GM12892 (cell line): ENCODE results near the gene STX18.

Experiments used
- POLR2A ChIP-seq: IDR thresholded peaks from 2 replicates; pipeline ENCODE4 v1.6.1; 2011; ENCODE audit warnings: low read depth, low read length, control low read depth
- POLR2AphosphoS5 ChIP-seq: IDR thresholded peaks from 2 replicates; pipeline ENCODE4 v1.6.1; 2011; ENCODE audit warnings: low read depth, low read length, control low read depth

GRCh38 chr4:4521731-4522130 lies 20.1 kb downstream of the STX18 start:
- TF ChIP-seq POLR2AphosphoS5: no peak
- TF ChIP-seq POLR2A: no peak
